Sigmoid colon (tissue), 7 donors: ENCODE measurements around the gene OLFML2B. TPM values are rescaled to one million over a fixed set of nuclear protein-coding genes. Genes with fewer than 3 reads are reported as not detected.
A peak's percentile ranks its signal among the peaks of the same experiment; 100 is the strongest.

ENCODE experiments used
- DNase-seq: peaks from one replicate; pipeline ENCODE4 v3.0.0-alpha.2; 2019
- H3K27ac ChIP-seq, 4 donors: fragments of 200-600 bp; sonication (generic); one replicate each; pipeline ENCODE4 v1.5.1; 2016 to 2019; ENCODE audit warnings: mild to moderate bottlenecking in 1 of 4
- H3K27me3 ChIP-seq, 3 donors: fragments of 200-600 bp; sonication (generic); one replicate each; pipeline ENCODE4 v1.5.1; 2019; ENCODE audit warnings: mild to moderate bottlenecking in 1 of 3
- H3K36me3 ChIP-seq, 4 donors: fragments of 200-600 bp; sonication (generic); one replicate each; pipeline ENCODE4 v1.5.1; 2016 to 2019
- H3K4me1 ChIP-seq, 4 donors: fragments of 200-600 bp; sonication (generic); one replicate each; pipeline ENCODE4 v1.5.1; 2017 to 2019
- H3K4me3 ChIP-seq, 4 donors: fragments of 200-600 bp; sonication (generic); one replicate each; pipeline ENCODE4 v1.5.1; 2017 to 2019; ENCODE audit warnings: mild to moderate bottlenecking in 2 of 4, moderate library complexity in 1 of 4
- H3K9me3 ChIP-seq, 4 donors: fragments of 200-600 bp in 3 of 4; sonication (generic) in 3 of 4; one replicate each; pipeline versions ENCODE4 v1.5.1 to v1.6.1; 2013 to 2019
- CTCF ChIP-seq, 4 experiments: fragments of 450-650 bp in 3 of 4; fragments of 200-600 bp in 1 of 4; IDR thresholded peaks; one replicate each; pipeline ENCODE4 v1.5.1; 2016 to 2019; ENCODE audit warnings: antibody characterized with exemption in 4 of 4, mild to moderate bottlenecking in 3 of 4, moderate library complexity in 2 of 4
- EP300 ChIP-seq, 4 donors: sonication (generic); formaldehyde crosslinking; IDR thresholded peaks; one replicate each; pipeline ENCODE4 v1.6.1; 2017; ENCODE audit warnings: antibody characterized with exemption in 4 of 4
- POLR2A ChIP-seq, 2 donors: fragments of 450-650 bp; IDR thresholded peaks; one replicate each; pipeline ENCODE4 v1.6.1; 2016; ENCODE audit warnings: antibody characterized with exemption in 2 of 2, mild to moderate bottlenecking in 2 of 2, moderate library complexity in 2 of 2
- POLR2AphosphoS5 ChIP-seq, 4 donors: sonication (generic); formaldehyde crosslinking; IDR thresholded peaks; one replicate each; pipeline ENCODE4 v1.6.1; 2017; ENCODE audit warnings: antibody characterized with exemption in 4 of 4
- WGBS, 2 donors: extraction: QIAGEN DNeasy Blood & Tissue Kit; methylation state at CpG; one replicate each; pipeline ENCODE4 v1.1.7; 2013; 5-methylcytosine and 5-hydroxymethylcytosine counted together
- intact Hi-C: fragments of 100-400 bp; cut with DNase I; formaldehyde crosslinking; loops from one replicate; pipeline ENCODE4 v1.15.1; 2023
- polyA plus RNA-seq, 3 donors: library from polyadenylated mRNA; stranded (reverse); fragments of 200-250 nt; gene quantifications; one replicate each; pipeline ENCODE4 v1.2.3, GENCODE V29; 2013
- total RNA-seq, 4 donors: library from RNA; depleted of rRNA; stranded (reverse); fragments of >200 nt; gene quantifications; one replicate each; pipeline ENCODE4 v1.1.0, GENCODE V29; 2016
- donor health status: healthy with polysubstance abuse.
- donor health status: Bipolar disorder and iron deficiency.
- donor health status: healthy.

The OLFML2B gene
- total and polyA plus RNA-seq, 7 donors, result 1.2 to 27.4 (median 14.3) TPM

DNA sequence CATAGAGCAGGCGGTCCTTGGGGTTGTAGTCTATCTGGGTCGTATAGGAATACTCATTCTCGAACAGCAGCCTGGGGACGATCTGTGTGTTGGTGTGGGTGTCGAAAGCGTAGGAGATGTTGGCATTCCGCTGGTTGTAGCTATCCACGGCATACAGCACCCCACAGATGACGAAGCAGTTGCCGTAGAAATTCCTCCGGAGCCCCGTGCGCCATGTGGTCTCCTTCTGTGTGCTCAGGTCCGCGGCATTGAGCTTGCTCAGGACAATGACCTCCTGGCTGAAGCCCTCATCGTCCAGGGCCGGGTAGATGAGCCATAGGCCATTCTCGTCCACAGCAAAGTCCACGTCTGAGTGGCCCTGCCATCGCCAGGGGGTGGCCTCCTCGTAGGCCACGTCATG, 39.9 kb downstream of the OLFML2B start:
- no peaks in the 10 kb centered on the region for H3K9me3 ChIP-seq
- WGBS, 2 donors, result 93 to 94% methylated on average over 22 of the region's 22 CpGs

DNA sequence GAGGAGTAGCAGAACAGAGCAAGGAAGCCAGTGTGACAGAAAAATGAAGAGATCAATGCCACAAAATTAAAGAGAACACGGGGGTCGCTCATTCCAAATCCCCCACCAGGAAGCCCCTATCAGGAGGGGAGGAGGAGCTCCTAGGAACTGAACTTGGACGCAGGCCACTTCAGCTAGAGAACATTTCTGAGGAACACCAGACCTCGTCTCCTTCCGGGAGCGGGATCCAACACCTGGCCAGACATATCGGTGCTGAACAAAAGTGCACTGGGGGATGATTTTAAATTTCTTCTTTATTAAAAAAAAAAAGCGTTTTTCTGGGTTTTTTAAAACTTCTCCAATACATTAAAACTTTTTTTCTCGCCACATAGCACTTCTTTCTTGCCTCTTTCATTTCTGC, 40.8 kb downstream of the OLFML2B start:
- intact Hi-C loops, result no loop called here
- Histone ChIP-seq H3K27me3 (no peaks in the 10 kb centered on the region), H3K4me1 (peaks cover 0 to 50% (median 30%) of the 10 kb centered on the region in 4 donors), H3K9me3 (no peaks in the 10 kb centered on the region), H3K27ac (no peak overlapping the region), H3K36me3 (peaks cover 0 to 14% (median 4%) of the 10 kb centered on the region in 4 donors), H3K4me3 (no peak overlapping the region)
- WGBS, 2 donors, result 89 to 91% methylated on average over 9 of the region's 9 CpGs
- no peak for DNase-seq
- TF ChIP-seq POLR2A (IDR thresholded peaks at IDR 0.05) (no peak), CTCF (IDR thresholded peaks at IDR 0.05) (no peak), POLR2AphosphoS5 (IDR thresholded peaks at IDR 0.05) (peak in 1 of 4 donors; percentile 42)

More for the DNA sequence above, 39.9 kb downstream of the OLFML2B start:
- TF ChIP-seq POLR2A (IDR thresholded peaks at IDR 0.05) (no peak), CTCF (IDR thresholded peaks at IDR 0.05) (no peak), POLR2AphosphoS5 (IDR thresholded peaks at IDR 0.05) (no peak)
- no peak for DNase-seq
- Histone ChIP-seq H3K4me3 (no peak overlapping the region), H3K27me3 (no peaks in the 10 kb centered on the region), H3K27ac (no peak overlapping the region), H3K4me1 (peaks cover 0 to 58% (median 35%) of the 10 kb centered on the region in 4 donors), H3K36me3 (peaks cover 0 to 14% (median 4%) of the 10 kb centered on the region in 4 donors)
- intact Hi-C loops, result no loop called here

DNA sequence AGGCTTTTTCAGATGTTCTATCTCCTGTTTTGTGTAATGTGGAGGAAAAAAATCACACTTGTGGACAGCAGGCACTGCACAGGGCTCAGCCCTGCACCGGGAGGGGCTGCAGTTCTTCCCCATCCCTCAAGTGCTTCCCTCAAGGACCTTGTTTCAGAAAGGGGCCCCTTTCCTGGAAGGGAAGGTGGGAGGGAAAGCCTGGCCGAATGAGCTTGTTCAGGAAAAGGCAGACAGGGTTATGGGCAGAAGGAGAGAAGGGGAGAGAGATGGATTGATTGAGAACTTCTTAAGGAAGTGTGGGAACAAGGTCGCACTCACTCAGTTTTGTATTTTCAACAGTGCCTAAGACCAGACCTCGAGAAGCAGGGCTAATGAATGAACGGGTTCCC, 41.2 kb downstream of the OLFML2B start:
- 60 to 74% methylated on average over 5 of the region's 5 CpGs for WGBS, 2 donors
- Histone ChIP-seq H3K9me3 (no peaks in the 10 kb centered on the region), H3K4me3 (no peak overlapping the region), H3K36me3 (peaks cover 0 to 14% (median 4%) of the 10 kb centered on the region in 4 donors), H3K27me3 (no peaks in the 10 kb centered on the region), H3K4me1 (peaks cover 0 to 46% (median 26%) of the 10 kb centered on the region in 4 donors), H3K27ac (no peak overlapping the region)
- no peak for TF ChIP-seq POLR2A (IDR thresholded peaks at IDR 0.05)
- TF ChIP-seq EP300 (IDR thresholded peaks at IDR 0.05), result no peak
- TF ChIP-seq POLR2AphosphoS5 (IDR thresholded peaks at IDR 0.05), result no peak
- no peak for TF ChIP-seq CTCF (IDR thresholded peaks at IDR 0.05)
- no peak for DNase-seq
- intact Hi-C loops, result no loop called here

DNA sequence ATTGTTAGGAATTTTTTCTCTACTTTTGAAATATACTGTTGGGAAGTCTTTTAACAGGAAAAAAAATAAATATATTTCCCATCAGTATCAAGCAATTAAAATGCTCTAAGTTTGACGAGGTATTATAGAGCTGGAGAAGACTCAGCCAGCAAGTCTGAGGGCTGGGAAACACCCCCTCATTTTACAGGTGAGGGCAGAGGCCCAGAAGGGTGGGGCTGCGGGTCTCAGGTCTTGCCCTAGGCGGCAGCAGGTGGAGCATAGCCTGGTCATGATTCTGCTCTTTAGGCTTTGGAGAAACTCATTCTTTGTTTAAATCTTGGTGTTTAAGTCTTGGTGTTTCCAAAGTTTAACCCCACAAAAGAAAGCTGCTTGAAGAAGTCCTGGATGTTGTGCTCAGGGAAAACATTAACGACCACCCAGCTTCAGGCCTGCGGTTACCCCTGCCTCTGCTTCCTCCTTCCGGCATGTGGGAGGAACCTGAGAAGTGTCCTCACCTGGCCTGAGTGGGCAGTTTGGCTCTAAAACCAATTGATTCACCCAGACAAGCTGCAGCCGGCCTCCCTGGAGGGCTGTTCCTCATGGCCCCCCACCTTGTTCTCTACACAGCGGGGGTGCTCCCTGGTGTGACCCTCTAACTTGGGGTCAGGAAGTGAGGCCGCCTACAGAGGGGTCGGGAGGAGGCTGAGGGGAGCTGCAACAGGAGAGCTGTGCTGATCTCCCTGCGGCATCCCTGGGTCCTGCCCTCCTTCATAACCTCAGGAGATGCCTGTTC, 41.7 kb downstream of the OLFML2B start:
- no peak overlapping the region for H3K27ac ChIP-seq
- no peaks in the 10 kb centered on the region for H3K27me3 ChIP-seq
- WGBS, 2 donors, result 76 to 85% methylated on average over 11 of the region's 11 CpGs
- TF ChIP-seq POLR2AphosphoS5 (IDR thresholded peaks at IDR 0.05) (no peak), EP300 (IDR thresholded peaks at IDR 0.05) (no peak), POLR2A (IDR thresholded peaks at IDR 0.05) (no peak), CTCF (IDR thresholded peaks at IDR 0.05) (no peak)
- H3K4me1 ChIP-seq, result peaks cover 0 to 40% (median 21%) of the 10 kb centered on the region in 4 donors
- H3K36me3 ChIP-seq, result peaks cover 0 to 14% (median 4%) of the 10 kb centered on the region in 4 donors
- DNase-seq, result no peak
- intact Hi-C loops, result no loop called here
- no peaks in the 10 kb centered on the region for H3K9me3 ChIP-seq
- H3K4me3 ChIP-seq, result no peak overlapping the region
